CD4-positive, alpha-beta T cell treated with Interleukin-12 subunit alpha and Interleukin-12 subunit beta, for 1 hour (primary cell): ENCODE results near the gene VEZF1.
A peak's percentile ranks its signal among the peaks of the same experiment; 100 is the strongest.
"Not testable (repeated sequence)": the region's sequence is repeated elsewhere in the genome, so short reads cannot be mapped to it uniquely, and the experiment has no call there.

Experiments used
- DNase-seq: peaks from one replicate; pipeline ENCODE4 v3.0.0-alpha.2; 2020

The VEZF1 gene

DNA sequence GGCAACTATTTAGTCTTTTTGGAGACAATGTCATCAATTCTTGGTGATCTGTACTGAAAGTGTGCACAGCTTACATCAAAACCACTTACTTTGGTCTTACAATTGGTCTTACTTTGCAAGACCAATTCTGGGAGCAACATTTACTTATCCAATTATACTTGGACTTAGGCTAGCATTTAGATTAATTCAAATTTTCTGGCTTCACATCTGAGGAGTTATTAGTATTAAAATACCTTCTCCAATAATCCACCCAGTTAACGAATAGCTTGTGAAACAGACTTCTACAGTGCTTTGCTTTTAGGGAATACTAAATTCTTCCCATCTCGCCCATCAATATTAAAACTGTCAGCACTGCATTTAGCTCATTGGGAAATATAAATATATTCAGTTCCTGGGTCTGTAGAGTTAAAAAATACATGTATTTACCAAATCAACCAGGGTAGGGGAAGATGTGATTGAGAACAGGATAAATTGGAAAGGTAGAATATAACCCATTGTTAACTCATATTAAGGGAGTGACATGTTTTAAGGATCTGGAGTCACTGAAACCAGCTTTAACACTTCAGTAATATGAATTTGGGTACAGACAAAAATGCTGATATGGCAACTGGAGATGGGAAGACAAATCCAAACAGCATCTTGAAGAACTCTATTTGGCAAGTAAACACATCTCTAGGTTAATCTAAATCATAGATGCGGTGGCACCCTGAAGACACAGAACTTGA, 9.2 kb upstream of the VEZF1 start:
- DNase-seq = no peak

DNA sequence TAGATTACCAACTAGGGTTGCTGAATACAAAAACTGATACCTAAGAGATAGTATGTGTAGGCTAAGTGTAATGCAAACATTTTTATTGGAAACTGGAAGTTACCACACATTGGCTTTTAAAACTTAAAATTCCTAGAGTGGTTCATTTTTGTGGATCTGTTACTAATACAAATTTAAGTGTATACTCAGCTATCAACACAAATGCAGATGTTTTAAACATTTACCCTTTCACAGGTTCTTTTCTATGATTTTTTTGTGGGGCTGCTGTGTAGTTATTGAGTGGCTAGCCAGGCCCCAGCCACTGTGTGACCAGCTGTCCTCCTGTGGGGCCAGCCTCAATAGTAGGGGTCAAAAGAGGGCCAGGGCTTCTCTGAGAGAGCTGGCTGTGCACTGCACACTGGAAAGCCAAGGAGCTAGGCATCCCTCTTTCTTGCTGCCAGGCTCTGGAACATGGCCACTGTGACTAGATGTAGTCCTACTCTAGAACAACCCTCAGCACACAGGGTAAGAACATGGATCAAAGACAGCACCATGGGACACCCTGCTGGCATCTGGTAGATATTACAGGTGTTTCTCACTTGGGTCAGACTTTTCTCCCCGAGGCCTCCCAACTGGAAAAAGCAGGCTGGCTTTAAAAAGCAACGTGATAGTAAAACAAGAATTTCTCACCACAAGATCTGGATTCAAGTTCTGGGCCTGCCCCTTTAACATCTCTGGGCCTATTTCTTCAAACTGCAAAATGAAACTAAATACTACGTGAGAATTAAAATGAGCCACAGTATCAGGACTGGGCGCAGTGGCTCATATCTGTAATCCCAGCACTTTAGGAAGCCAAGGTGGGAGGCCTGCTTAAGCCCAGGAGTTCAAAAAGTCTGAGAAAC, 7.3 kb upstream of the VEZF1 start:
- DNase-seq = peak; percentile 71

DNA sequence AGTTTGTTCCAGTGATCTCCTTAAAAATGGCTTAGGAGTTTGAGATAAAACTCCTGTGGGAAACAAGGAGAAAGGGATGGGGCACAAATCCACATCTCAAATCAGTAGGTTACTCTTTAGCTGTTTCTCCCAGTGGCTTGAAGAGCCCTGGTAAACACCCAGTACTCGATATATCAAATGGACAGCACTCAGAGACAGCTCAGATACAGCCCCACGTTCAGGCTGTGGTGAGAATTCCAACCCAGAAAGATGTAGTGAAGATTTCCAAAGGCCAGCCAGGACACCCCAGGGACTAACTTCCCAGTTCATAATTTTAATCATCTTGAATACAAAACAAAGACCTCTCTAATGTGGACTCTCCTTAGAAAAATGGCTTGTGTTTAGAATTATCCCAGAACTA, 6.4 kb upstream of the VEZF1 start:
- no peak for DNase-seq

DNA sequence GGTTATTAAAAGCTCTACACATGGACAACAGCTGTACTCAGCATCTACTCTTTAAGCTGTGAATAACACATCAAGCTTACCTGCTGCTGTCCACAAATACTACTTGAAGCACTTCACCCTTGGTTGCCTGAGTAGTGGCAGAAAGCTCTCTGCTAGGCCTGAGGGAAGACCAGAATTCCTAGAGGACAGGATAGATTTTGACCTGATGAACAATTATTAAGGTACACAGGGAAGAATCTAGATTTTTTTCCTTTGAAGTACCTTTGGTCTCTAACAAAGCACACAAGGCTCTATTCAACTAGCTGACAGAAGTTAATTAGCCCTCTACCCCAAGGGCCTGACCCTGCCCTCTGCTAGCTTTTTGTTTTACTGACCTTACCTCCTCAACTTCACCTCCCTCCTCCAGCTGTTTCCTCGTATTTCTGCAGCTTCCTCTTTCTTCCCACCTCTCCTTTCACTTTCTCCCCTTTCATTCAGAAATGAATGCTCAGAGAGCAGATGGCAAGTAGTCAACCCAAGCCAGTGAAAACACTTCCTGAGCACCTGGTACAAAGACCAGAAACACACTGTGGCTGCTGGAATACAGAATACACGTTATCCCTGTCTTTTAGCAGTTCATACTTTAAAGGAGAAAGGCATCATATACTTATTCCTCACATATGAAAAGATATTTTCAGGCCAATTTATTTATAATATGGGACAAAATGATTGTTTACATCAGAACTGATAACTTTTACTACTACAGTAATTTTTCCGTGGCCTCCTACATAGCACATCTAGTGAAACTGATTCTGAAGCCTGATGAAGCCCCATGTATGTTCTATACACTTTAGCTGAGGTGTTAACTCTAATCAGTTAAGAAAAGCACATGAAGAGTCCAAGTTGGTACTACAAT, 5.7 kb upstream of the VEZF1 start:
- no peak for DNase-seq

DNA sequence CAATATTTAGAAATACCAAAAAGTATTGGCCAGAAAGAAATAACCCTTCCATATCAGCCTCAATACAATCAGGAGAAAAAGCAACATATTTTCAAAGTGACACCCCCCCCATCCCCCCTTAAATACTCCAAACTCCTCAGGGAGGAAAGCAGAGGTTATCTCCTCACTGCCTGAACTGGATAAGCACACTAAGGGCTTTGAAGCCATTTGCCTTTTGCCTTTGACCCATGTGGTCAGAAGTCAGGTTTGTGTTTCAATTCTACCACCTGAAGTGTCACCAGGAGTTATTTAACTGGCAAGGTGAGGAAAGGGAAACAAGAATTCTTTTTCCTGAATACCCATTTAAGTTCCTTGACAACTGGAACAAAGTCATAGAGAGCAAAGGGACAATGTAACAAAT, 3.5 kb upstream of the VEZF1 start:
- no peak for DNase-seq

DNA sequence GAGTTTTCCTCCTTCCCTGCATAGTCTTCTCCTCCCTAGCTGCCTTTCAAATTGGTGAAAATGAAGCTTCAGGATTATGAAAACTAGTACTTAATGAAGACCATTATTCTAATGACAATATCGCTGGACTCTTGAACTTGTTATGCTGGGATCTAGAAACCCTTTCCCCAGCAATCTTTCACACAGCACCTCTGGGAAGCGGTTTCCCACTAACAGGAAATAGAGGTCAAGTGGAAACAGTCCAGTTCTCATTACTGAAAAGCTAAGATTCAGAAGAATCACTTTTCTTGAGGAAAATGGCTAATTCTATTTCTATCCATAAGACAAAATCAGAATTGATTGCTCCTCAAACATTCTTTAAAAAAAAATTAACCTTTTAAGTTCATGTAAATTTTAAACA, 2.0 kb upstream of the VEZF1 start:
- no peak for DNase-seq

DNA sequence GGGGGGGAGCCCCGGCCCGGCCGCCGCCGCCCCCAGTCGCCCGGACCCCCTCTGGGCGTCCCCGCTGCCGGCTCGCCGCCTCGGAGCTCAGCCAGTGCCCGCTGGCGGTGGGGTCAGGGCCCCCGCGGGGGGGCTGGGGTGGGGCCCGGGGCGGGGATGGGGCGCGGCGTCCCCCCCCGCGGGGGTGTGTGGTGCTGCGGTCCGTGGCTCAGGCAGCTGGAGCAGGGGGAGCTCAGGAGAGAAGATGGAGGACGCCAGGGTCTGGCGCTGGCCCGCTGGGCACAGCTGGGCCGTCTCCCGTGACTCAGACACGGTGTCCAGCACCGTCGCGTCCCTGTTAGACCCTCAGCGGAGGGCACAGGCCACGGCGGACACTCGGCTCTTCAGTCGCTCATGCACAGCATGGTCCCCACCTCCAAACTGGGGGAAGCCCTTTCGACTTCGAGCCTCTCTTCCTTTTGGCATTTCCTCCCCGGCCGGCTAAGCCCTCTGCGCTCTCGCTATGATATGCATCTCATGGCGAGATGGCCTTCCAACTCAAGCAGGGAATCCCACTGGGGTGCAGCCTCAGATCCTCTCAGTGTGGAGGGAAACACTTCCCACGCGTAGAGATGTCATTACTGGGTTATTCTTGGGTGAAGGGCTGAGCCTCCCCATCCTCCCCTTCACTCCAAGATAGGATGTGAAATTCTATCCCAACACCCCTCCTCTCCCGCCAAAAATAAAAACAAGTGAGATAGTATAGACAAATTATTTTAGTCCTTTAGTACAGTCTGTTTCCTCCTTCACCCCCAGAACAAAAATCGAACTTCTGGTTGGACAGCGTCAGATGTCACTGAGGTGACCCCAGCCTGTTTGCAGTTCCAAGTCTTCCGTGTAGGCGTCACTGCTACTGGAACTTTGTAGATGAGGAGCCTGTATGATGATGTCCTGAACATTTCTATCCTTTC, 522 bp upstream of the VEZF1 start:
- no peak for DNase-seq

DNA sequence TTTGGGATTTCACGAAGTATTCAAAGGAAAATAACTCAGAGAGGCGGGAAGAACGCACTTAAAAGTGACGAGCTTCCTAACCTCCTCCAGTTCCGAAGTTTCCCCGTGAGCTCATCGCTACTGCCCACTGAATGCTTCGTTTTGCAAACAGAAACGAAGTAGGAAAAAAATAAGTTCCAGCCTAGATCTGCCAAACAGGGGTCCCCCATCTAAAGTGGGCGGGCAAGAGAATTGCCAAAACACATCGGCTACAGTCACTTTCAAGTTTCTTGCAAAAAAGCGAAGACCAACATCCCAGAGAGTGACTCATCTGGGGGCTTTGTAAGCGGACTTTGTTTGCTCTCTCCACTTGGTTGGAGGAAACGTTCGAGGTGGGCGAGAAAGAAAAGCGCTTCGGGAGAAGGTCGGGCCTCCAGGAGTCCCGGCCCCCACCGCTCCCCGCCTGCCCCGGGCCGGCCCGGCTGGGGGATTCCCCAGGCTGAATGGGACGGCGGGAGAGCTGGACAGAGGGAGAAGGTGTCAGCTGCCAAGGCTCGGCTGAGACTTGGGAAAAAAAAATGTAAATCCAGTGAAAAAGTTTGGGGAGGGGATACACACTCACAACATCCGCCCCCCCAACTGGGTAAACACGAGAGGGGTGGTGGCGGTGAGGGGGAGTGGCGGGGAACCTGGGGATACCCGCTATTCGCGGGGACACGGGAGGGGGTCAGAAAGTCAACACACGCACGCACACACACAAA, 1.0 kb downstream of the VEZF1 start:
- DNase-seq = peak; percentile 50

DNA sequence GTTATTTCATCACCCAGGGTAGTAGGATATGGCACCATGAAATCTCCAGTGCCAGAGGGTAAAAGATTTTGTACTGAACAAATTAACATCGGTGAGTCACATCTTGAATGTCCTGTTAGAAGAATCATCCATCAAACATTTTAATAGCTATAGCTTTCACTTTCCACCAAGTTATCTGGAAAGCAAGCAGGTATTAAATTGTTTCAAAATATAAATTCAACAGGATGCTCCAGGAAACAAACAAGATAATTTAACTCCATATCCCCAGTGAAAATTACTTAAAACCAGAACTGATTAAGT, 2.4 kb downstream of the VEZF1 start:
- no peak for DNase-seq

DNA sequence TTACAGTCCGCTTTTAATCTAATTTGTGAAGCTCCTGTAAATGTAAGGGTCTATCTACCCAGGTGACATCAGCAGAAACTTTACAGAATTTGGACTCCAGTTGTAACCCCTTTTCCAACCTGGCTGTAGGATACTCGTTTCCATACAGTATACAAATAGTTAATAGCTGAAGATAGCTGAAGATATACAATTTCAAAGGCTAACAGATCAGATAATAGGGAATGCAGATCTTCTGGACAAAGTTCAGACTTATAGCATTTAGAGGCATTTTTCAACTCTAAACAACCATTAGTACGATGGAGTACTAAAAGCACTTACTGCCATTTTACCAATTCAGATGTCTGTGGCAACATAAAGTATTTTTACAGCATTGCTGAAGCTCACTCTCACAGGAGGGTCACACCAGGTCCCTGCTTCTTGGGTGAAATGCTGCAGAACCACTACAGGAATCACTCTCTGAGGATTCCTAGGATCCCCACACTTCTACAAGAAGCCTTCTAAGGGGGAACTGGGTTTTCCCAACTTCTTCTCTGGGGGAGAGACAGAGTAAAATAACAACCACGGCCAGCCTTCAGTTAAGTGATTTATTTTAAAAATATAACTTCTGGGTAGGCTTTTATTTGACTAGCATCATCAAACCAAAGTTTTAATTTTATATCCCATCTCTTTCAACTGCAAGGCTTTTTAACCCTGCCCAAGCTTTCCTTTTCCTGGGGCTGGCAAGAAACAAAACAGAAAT, 2.9 kb downstream of the VEZF1 start:
- DNase-seq = no peak

DNA sequence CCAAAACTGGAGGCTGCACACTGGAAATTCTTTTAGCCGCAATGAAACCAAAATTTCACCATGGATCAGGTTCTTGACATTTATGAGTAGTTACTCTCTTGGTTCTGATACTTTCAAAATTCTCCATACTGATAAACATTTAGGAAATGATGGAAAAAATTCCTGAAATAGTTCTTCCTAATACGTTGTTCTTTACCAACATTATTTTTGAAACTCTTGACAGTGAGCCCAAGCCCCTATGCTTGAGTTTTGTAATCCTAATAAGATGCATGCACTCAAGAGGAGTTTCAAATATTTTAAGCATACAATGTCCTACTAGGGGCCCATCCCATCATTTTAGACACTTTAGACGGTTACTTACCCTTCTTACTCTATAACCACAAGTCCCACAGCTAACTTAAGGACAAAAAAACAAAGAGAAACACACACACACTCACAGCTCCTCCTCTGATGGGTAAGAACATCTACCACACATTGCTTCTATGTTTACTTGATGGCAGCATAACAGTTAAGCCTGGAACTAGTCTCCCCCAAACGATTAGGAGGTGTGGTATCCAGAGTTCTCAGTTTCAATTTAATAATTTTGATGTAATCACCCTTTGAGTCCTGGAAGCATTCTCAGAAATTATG, 3.7 kb downstream of the VEZF1 start:
- DNase-seq = no peak

DNA sequence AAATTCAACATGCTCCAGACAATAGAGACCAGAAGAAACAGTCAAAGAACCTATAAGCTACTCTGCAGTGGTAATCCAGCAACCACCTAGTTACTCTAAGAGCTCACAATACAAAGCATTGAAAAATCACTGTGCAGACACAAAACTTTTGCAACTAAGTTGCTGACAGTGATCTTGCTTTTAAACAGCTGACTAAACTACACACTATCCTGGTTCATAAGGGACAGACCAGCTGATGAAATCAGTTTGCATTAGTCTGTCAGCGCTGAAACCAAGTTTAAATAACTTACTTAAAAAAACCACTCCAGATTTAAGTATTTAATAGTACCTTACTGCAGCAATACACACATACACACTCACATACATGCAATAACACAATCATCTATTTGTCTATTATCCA, 4.6 kb downstream of the VEZF1 start:
- DNase-seq = no peak

DNA sequence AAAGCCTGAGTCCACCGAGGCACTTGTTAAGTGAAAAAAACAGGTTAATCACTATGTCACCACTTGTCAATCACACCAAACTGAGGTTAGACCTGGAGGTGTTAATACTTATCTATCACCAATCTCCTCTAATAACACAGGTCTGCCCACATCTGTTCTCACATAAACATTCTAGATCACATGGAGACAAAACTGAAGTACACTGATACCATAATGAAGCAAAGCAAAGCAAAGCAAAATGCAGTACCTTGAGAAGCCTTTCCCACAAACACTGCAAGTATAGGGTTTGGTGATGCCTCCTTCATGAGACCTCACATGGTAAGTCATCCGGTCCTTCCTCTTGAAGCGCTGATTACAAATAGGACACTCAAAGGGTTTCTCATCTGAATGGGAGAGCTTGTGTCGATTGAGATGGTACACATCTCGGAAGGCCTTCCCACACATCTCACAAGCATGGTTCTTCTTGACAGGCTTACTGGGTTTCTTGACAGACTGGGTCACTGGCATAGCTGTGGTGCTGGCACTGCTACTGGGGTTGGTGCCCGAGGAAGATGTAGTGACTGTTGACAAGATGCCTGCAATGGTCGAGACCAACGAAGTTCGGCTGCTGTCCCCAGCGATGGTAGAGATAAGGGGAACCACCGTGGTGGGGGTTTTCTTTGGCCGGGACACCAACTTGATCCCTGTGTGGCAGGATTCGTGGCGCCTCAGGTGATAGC, 5.4 kb downstream of the VEZF1 start:
- peak; percentile 38 for DNase-seq

DNA sequence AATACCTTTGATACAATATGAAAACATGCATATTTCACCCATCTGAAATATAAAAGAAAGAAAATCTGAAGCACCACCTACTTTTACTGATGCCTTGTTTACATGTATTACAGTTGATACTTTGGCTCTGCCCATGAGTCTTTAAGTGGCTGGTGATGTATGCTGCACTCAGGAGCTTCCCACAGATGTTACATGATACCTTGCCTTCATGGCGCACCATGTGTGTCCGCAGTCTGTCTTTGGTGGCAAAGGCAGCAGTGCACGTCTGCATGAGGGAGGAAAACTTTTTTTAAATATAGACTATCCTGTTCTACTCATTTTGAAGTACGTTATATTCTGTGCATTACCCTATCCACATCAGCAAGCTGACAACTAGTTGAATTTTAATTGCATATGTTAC, 7.5 kb downstream of the VEZF1 start:
- no peak for DNase-seq

DNA sequence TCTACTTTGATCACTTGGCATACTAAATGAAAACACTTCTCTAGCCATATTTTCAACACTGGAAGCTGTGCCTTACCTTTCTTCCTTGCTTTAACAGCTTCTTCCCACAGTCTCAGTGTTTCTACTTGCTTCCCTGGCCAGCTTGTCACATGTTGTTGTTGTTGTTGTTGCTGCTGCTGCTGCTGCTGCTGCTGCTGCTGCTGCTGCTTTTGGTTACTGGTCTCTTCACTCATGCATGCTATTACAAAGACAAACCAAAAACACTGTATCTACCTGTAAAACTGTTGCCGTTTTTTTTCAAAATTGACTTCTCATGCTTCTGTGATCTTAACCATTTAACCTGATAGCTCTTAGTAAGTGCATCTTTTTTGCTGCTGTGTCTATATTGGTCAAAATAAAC, 9.0 kb downstream of the VEZF1 start:
- no peak for DNase-seq

DNA sequence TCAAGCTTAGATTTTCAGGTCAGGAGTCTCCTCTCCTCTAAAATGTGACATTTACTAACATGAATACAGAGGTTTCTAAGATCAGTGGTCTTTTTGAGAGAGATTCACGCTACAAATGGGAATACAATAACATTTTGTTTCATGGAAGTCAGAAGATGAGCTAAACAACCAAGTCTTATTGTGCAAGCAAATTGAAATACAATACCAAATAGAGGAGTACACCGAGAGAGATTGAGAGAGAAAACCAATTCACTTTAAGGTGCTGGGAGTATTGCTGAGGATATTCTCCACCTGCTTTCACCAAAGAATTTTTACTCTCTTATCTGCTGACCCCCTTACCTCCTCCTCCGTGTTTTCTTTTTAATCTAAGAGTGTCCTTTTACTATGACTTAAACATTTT, 11.5 kb downstream of the VEZF1 start:
- DNase-seq = no peak

DNA sequence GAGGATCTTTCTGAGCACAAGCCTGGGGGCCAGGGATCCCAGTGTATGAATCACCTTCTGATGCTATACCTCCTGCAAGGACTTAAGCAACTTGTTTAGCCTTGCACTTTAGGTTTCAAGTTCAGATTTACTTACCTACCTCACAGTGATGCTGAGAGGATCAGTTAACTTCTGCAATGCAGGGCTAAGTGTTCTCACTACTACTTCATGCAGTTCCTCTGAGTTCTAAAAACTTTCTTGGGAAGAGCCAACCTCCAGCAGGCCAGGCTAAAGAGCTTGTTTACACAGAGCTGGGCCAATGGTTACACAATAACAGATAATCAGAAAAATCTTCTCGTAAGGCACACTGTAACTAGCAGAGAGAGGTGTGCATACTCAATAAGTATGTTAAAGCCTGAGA, 13.0 kb downstream of the VEZF1 start:
- DNase-seq = no peak

DNA sequence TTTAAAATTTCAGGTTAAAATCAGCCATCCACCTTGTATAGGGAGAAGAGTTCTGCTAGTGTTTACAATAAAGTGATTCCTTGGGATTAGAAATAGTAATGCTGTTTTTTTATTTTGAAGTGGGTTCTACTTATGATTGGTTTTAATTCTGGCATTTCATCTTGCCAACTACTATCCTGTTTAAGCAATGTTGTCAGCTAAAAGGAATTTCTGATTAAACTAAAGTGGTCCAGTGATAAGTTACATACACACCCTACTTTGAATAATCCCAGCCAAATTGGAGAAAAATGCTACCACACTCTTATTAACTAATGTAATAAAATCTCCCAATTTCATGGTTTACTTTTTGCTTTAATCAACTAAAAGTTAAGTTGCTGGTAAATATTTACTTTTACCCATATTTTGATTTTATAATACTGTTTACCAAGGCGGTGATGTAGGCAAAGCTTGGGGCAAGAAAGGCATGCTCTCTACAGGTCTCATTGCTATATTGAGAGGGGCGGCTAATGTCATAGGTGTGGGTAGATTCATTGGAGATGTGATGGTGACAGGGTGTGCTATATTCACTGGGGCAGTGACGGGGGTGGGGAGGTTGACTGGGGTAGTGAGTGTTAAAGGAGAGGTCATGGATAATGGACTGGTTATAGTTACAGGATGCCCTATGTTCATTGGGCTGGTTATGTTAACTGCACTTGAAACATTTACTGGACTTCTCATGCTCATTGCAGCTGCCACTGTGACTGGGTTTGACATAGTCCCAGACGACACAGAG, 13.8 kb downstream of the VEZF1 start:
- DNase-seq = not testable (repeated sequence)

DNA sequence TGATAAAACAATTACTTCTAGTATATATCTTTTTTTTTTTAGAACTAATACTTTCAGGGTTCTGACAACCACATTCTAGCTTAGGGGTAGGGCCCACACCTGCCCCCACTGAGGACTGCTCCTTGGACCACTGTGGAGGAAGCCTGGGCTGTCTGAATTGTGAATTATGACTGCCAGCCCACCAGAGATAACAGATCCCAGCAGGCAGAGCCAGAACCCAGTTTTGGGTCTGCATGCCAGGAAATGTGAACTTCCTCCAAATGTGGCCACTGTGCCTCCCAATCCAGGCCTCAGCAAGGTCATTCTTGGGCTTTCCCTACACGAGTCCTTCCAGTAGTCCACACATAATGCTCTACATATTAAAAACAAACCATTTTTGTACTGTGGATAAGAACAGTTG, 15.9 kb downstream of the VEZF1 start:
- DNase-seq = no peak
